Measurements from ENCODE around the gene GEN1.

The GEN1 gene

DNA sequence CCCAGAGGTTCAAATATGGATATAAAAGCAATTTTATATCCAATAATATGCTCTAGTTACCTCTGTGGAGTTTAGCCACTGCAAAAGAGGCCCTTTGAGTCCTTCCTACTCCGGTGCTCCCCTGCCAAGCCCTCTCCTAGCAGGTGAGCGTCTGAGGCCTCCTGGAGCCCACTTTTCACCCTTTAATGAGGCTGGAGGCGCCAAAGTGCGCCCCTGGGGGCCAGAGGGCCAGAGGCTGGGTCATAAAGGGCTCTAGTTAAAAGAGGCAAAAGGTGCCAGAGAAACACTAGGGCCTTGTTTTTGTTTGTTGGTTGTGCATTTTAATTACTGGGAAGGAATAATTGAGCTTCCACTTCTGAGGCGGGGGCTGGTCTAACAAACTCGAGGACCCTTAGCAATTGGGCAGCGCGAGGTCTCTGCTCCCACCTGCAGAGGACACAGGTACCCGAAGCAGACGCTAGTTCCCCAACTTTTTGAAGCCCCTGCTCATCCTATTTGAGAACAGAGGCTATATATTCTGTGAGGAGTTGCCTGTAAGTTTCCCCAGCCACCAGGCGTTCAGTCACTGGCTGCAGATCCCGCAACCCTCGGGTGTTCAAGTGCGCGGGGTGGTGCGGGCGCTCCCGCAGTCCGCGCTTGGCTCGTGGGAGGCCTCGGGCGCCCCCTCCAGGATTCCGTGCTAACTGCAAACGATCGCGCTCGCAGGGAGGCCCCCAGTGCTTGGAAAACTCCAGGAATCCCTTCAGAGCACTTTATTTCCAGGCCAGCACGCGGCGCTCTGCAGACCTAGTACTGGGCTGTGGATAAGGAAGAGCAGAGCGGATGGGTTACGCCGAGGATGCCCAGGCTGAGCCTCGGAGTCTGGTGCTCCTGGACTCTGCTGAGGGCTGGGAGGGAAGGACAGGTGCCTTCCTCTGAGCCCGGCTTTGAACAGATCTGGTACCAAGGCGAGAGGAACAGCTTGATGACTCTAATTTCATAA is 76.4 kb downstream of the GEN1 start:
- DNase-seq, result no peak

GRCh38 chr2:17835516-17835915 is 81.6 kb downstream of the GEN1 start:
- DNase-seq, result no peak
